CD14-positive monocyte (primary cell): ENCODE measurements around the gene SYNE4. TPM values are rescaled to one million over a fixed set of nuclear protein-coding genes. Genes with fewer than 3 reads are reported as not detected.
A peak's percentile ranks its signal among the peaks of the same experiment; 100 is the strongest.

Experiments used
- DNase-seq, 3 donors: peaks; one replicate each; pipeline ENCODE4 v3.0.0-alpha.2; 2011 to 2022
- H2AFZ ChIP-seq: 2 replicates; pipeline ENCODE4 v1.6.0; 2012; ENCODE audit warnings: mild to moderate bottlenecking, low read depth, low read length, inconsistent platforms; ENCODE audit not compliant: insufficient read depth, poor library complexity, severe bottlenecking
- H3K27ac ChIP-seq, 2 donors: 1 replicate in 1 of 2; 2 replicates in 1 of 2; pipeline ENCODE4 v1.5.1; 2012 to 2013; ENCODE audit warnings: low read length in 2 of 2, control low read depth in 1 of 2, inconsistent platforms in 1 of 2, low read depth in 1 of 2, mild to moderate bottlenecking in 1 of 2
- H3K27me3 ChIP-seq, 2 donors: one replicate each; pipeline versions ENCODE4 v1.6.0 to v1.6.1; 2011 to 2013; ENCODE audit warnings: low read length in 2 of 2; ENCODE audit not compliant: control insufficient read depth in 2 of 2, insufficient read depth in 2 of 2
- H3K36me3 ChIP-seq, 2 donors: replicated peaks in 1 of 2; 1 replicate in 1 of 2; 2 replicates in 1 of 2; pipeline versions ENCODE4 v1.5.1 to v1.6.1; 2012 to 2013; ENCODE audit warnings: low read length in 2 of 2, control low read depth in 1 of 2, inconsistent platforms in 1 of 2, mild to moderate bottlenecking in 1 of 2; ENCODE audit not compliant: insufficient read depth in 2 of 2, control insufficient read depth in 1 of 2
- H3K4me1 ChIP-seq, 2 donors: 1 replicate in 1 of 2; 2 replicates in 1 of 2; pipeline versions ENCODE4 v1.5.1 to v1.6.1; 2012 to 2013; ENCODE audit warnings: low read length in 2 of 2, control low read depth in 1 of 2, inconsistent platforms in 1 of 2, mild to moderate bottlenecking in 1 of 2, moderate library complexity in 1 of 2; ENCODE audit not compliant: insufficient read depth in 2 of 2, control insufficient read depth in 1 of 2
- H3K4me2 ChIP-seq: replicated peaks from 2 replicates; pipeline ENCODE3; 2012; ENCODE audit warnings: low read length, moderate library complexity, mild to moderate bottlenecking; ENCODE audit not compliant: poor library complexity, severe bottlenecking; ENCODE audit errors: extremely low read depth
- H3K4me3 ChIP-seq, 3 experiments: fragments of 200-600 bp in 1 of 3; sonication (generic) in 1 of 3; replicated peaks in 1 of 3; 1 replicate in 2 of 3; 2 replicates in 1 of 3; pipeline ENCODE4 v1.5.1; 2011 to 2013; ENCODE audit warnings: low read length in 3 of 3, mild to moderate bottlenecking in 3 of 3, control low read depth in 2 of 3, low read depth in 2 of 3, inconsistent platforms in 1 of 3, moderate library complexity in 1 of 3
- H3K79me2 ChIP-seq: 2 replicates; pipeline ENCODE4 v1.6.0; 2012; ENCODE audit warnings: mild to moderate bottlenecking, control low read depth, inconsistent platforms, low read length, moderate library complexity; ENCODE audit not compliant: insufficient read depth
- H3K9ac ChIP-seq: 2 replicates; pipeline ENCODE4 v1.6.0; 2017; ENCODE audit warnings: low read length, mild to moderate bottlenecking; ENCODE audit not compliant: insufficient read depth, poor library complexity, severe bottlenecking
- H3K9me3 ChIP-seq, 2 donors: replicated peaks in 1 of 2; 1 replicate in 1 of 2; 2 replicates in 1 of 2; pipeline versions ENCODE4 v1.5.1 to v1.6.1; 2012 to 2013; ENCODE audit warnings: low read length in 2 of 2, control low read depth in 1 of 2; ENCODE audit not compliant: control insufficient read depth in 1 of 2, insufficient read depth in 1 of 2
- H4K20me1 ChIP-seq: 2 replicates; pipeline ENCODE4 v1.6.0; 2012; ENCODE audit warnings: mild to moderate bottlenecking, low read length, control low read depth, moderate library complexity; ENCODE audit not compliant: insufficient read depth
- H3K27ac Mint-ChIP-seq, 7 donors: one replicate each; pipeline ENCODE4 v1.8.0; 2020; ENCODE audit warnings: mild to moderate bottlenecking in 7 of 7, mixed read lengths in 7 of 7, moderate library complexity in 6 of 7, inconsistent platforms in 2 of 7
- H3K27me3 Mint-ChIP-seq, 3 donors: one replicate each; pipeline ENCODE4 v1.8.0; 2021 to 2022; ENCODE audit warnings: low read depth in 3 of 3, mild to moderate bottlenecking in 3 of 3, mixed read lengths in 3 of 3, moderate library complexity in 3 of 3, inconsistent platforms in 1 of 3
- H3K36me3 Mint-ChIP-seq, 2 donors: one replicate each; pipeline ENCODE4 v1.8.0; 2020; ENCODE audit warnings: mixed read lengths in 2 of 2, inconsistent platforms in 1 of 2, mild to moderate bottlenecking in 1 of 2
- H3K4me1 Mint-ChIP-seq: one replicate; pipeline ENCODE4 v1.8.0; 2020; ENCODE audit warnings: mild to moderate bottlenecking, mixed read lengths
- H3K4me3 Mint-ChIP-seq, 2 donors: one replicate each; pipeline ENCODE4 v1.8.0; 2020; ENCODE audit warnings: mild to moderate bottlenecking in 2 of 2, mixed read lengths in 2 of 2, moderate library complexity in 1 of 2
- H3K9me3 Mint-ChIP-seq, 7 donors: one replicate each; pipeline ENCODE4 v1.8.0; 2020 to 2022; ENCODE audit warnings: mixed read lengths in 7 of 7, mild to moderate bottlenecking in 6 of 7, moderate library complexity in 6 of 7, inconsistent platforms in 2 of 7
- CTCF ChIP-seq: fragments of 200-600 bp; IDR thresholded peaks from one replicate; pipeline ENCODE4 v1.8.0; 2022; ENCODE audit warnings: antibody characterized with exemption, mild to moderate bottlenecking
- WGBS: methylation state at CpG from one replicate; pipeline ENCODE4 v1.1.5; 2013; ENCODE audit warnings: missing lambda C conversion rate; ENCODE audit not compliant: insufficient coverage; 5-methylcytosine and 5-hydroxymethylcytosine counted together
- intact Hi-C, 2 donors: fragments of 100-400 bp; cut with micrococcal nuclease; formaldehyde crosslinking; loops; one replicate each; pipeline versions ENCODE4 v1.15.0 to v1.15.1; 2023
- polyA plus RNA-seq, 3 donors: library from polyadenylated mRNA; depleted of rRNA in 1 of 3; unstranded in 2 of 3; stranded (reverse) in 1 of 3; fragments of 300-500 nt in 2 of 3; fragments of >200 nt in 1 of 3; fragmentation: Illumina TruSeq in 2 of 3; gene quantifications; 1 replicate in 2 of 3; 2 replicates in 1 of 3; pipeline ENCODE4 v1.2.3, GENCODE V29; 2012 to 2021

Gene SYNE4
- polyA plus RNA-seq, 3 donors = 0.76 TPM; not detected in 2

- Histone ChIP-seq H3K9me3 (no peaks in the 10 kb centered on the region), H3K79me2 (no peaks in the 10 kb centered on the region), H3K4me3 (no peak overlapping the region), H3K4me1 (no peaks in the 10 kb centered on the region), H3K4me2 (no peak overlapping the region), H3K36me3 (peaks cover 0 to 11% of the 10 kb centered on the region in 2 donors), H3K9ac (no peak overlapping the region), H3K27ac (no peak overlapping the region), H4K20me1 (no peaks in the 10 kb centered on the region), H3K27me3 (no peaks in the 10 kb centered on the region), H2AFZ (no peak overlapping the region)
- no peaks in the 10 kb centered on the region for H3K4me1 Mint-ChIP-seq
- WGBS = 96% methylated on average over 34 of the region's 49 CpGs
- H3K9me3 Mint-ChIP-seq = peaks cover 0 to 2% (median 0%) of the 10 kb centered on the region in 7 donors
- H3K36me3 Mint-ChIP-seq = peaks cover 13 to 14% of the 10 kb centered on the region in 2 donors
- H3K27ac Mint-ChIP-seq = peak overlapping the region in 1 of 7 donors; percentile 60
- no peak overlapping the region for H3K4me3 Mint-ChIP-seq
- peaks cover 0 to 2% (median 0%) of the 10 kb centered on the region in 3 donors for H3K27me3 Mint-ChIP-seq
- DNase-seq = no peak
- TF ChIP-seq CTCF = no peak
- intact Hi-C loops = no loop called here
These were observed 17.7 kb upstream of the SYNE4 start for GRCh38 chr19:36026091-36026876.

- Histone ChIP-seq H3K9me3 (no peaks in the 10 kb centered on the region), H4K20me1 (no peaks in the 10 kb centered on the region), H3K27me3 (no peaks in the 10 kb centered on the region), H3K4me2 (no peak overlapping the region), H3K27ac (no peak overlapping the region), H3K36me3 (peaks cover 2 to 14% of the 10 kb centered on the region in 2 donors), H3K4me1 (no peaks in the 10 kb centered on the region), H3K4me3 (no peak overlapping the region), H3K9ac (no peak overlapping the region), H3K79me2 (no peaks in the 10 kb centered on the region), H2AFZ (no peak overlapping the region)
- Mint-ChIP-seq H3K4me1 (no peaks in the 10 kb centered on the region), H3K27me3 (peaks cover 0 to 2% (median 0%) of the 10 kb centered on the region in 3 donors), H3K36me3 (peaks cover 13 to 14% of the 10 kb centered on the region in 2 donors), H3K27ac (peak overlapping the region in 1 of 7 donors; percentile 33), H3K4me3 (no peak overlapping the region), H3K9me3 (peaks cover 0 to 2% (median 0%) of the 10 kb centered on the region in 7 donors)
- TF ChIP-seq CTCF = no peak
- DNase-seq = no peak
- intact Hi-C loops = no loop called here
- no CpG with 5 or more reads among the region's 1 CpG for WGBS
These were observed 16.9 kb upstream of the SYNE4 start for GRCh38 chr19:36025541-36025940.
